Measurements from ENCODE around the gene INTS7. TPM values are rescaled to one million over a fixed set of nuclear protein-coding genes. Genes with fewer than 3 reads are reported as not detected.
"Not testable (repeated sequence)": the region's sequence is repeated elsewhere in the genome, so short reads cannot be mapped to it uniquely, and the experiment has no call there.

The INTS7 gene
- total RNA-seq, 3 donors from 2014 or later, result 13.3 to 16.0 (median 13.3) TPM

GRCh38 chr1:211947396-211948295, 87.7 kb downstream of the INTS7 start:
- H3K4me3 ChIP-seq, result no peak overlapping the region
- peaks cover 11% of the 10 kb centered on the region for H3K4me1 ChIP-seq (ENCODE audit: low read depth)
- no peak for TF ChIP-seq CTCF (IDR thresholded peaks at IDR 0.05)
- H3K36me3 ChIP-seq (ENCODE audit: low read depth), result no peaks in the 10 kb centered on the region
- ATAC-seq (no peak), DNase-seq (no peak)
- no peaks in the 10 kb centered on the region for H3K9me3 ChIP-seq
- intact Hi-C loops (cut with DNase I, micrococcal nuclease), result no loop called here

DNA sequence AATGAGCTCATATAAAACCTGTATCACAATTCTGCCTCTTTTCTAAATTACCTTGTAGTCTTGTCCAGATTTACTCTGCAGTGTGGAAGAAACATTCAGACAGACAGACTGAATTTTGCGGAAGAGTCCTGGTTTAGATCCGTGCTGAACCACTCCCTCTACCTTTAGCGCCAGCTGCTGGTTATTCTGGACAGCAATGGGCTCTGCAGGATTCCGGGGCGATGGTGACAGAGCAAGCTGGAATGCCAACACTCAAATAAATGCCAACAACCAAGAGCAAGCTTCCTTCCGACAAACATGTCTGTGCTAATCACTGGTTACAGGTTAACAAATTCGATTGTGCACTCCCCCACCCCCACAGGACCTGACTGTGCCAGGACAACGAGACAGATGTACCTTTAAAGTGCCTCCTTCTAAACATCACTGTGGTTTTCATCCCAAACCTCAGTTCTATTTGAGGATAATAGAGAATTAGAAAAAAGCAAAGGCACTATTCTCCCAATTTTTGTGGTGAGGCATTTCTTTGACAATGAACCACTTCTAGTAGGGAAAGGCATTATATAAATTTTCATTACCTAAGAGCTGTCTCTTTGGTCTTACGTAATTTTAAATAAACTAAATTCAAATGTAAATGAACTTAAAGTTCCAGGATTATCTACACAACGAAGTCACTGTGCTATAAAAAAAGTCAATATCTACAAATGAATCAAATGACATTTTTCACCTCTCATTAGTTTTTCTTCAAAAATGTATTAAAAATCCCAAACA, 90.4 kb downstream of the INTS7 start:
- H3K4me3 ChIP-seq, result no peak overlapping the region
- intact Hi-C loops (cut with DNase I, micrococcal nuclease), result no loop called here
- ATAC-seq, result peak; percentile 88
- DNase-seq, result peak in 2 of 3 donors; percentile 68 to 77
- no peaks in the 10 kb centered on the region for H3K9me3 ChIP-seq
- H3K36me3 ChIP-seq (ENCODE audit: low read depth), result no peaks in the 10 kb centered on the region
- peaks cover 2% of the 10 kb centered on the region for H3K4me1 ChIP-seq (ENCODE audit: low read depth)
- TF ChIP-seq CTCF (IDR thresholded peaks at IDR 0.05), result peak; percentile 47

DNA sequence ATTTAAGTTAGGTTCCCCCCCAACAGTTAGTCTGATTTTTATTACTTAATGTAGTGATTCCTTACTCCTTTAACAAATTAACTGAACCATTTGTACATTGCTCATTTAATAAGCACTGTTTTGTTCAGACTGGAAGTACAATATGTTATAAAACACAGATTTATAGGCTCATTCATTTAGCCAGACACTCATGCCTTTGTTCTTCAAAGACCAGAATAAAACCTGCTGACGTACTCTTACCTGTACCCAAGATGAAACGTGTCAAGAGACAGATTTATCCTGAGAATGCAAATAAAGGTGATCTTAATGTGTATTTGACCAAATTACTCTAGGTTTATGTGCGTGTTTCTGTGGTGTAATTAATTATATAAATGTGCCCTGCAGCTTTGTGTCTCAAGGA, 92.8 kb downstream of the INTS7 start:
- intact Hi-C loops (cut with DNase I, micrococcal nuclease), result no loop called here
- no peak for DNase-seq
- Histone ChIP-seq H3K4me3 (no peak overlapping the region), H3K9me3 (no peaks in the 10 kb centered on the region), H3K36me3 (ENCODE audit: low read depth) (no peaks in the 10 kb centered on the region), H3K4me1 (ENCODE audit: low read depth) (peaks cover 15% of the 10 kb centered on the region)
- TF ChIP-seq CTCF (IDR thresholded peaks at IDR 0.05), result no peak
- ATAC-seq, result peak; percentile 72

DNA sequence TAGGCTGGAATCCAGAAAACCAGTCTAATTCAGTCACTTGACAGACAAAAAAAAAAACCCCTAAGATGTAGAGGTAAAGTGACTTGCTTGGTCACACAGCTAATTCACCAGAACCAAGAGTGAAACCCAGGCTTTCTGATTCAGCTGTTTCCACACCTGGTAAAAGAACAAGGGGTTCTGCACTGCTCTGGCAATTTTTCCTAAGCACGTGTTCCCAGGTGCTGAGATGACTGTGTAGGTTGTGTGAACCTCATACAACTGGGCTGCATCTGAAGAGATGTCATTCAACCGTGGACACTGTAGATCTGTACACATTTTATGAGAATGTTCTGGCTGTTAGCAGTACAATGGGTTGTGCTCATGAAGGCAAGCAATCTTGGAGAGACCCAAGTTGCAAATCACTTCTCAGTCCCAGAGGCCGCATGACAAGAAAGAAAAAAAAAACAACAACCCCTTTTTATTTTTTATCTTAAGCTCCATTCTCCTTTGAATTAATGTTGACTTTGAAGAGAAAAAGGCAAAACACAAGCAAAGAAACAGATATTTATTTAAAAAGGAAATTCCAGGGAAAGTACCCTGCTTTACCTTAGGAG, 95.4 kb downstream of the INTS7 start:
- TF ChIP-seq CTCF (IDR thresholded peaks at IDR 0.05), result no peak
- ATAC-seq, result peak; percentile 6

GRCh38 chr1:211938561-211938997, 96.8 kb downstream of the INTS7 start:
- peaks cover 15% of the 10 kb centered on the region for H3K4me1 ChIP-seq (ENCODE audit: low read depth)
- intact Hi-C loops (cut with DNase I, micrococcal nuclease), result no loop called here
- H3K36me3 ChIP-seq (ENCODE audit: low read depth), result no peaks in the 10 kb centered on the region
- H3K4me3 ChIP-seq, result no peak overlapping the region
- DNase-seq (no peak), ATAC-seq (peak; percentile 73)
- TF ChIP-seq CTCF (IDR thresholded peaks at IDR 0.05), result no peak
- H3K9me3 ChIP-seq, result no peaks in the 10 kb centered on the region

More for the DNA sequence above, 95.4 kb downstream of the INTS7 start:
- Histone ChIP-seq H3K36me3 (ENCODE audit: low read depth) (no peaks in the 10 kb centered on the region), H3K4me1 (ENCODE audit: low read depth) (peaks cover 15% of the 10 kb centered on the region), H3K9me3 (no peaks in the 10 kb centered on the region), H3K4me3 (no peak overlapping the region)
- intact Hi-C loops (cut with DNase I, micrococcal nuclease), result no loop called here
- DNase-seq, result no peak

DNA sequence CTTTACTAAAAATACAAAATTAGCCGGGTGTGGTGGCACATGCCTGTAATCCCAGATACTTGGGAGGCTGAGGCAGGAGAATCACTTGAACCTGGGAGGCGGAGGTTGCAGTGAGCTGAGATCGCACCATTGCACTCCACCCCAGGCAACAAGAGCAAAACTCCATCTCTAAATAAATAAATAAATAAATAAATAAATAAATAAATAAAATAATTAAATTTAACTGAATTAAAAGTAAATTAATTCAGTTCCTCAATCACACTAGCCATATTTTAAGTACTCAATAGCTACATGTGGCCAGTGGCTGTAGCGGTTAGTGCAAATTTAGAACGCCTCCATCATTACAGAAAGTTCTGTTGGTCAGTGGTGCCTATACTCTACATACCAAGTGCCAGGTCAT, 97.9 kb downstream of the INTS7 start:
- ATAC-seq; H3K36me3 ChIP-seq (ENCODE audit: low read depth); H3K4me3 ChIP-seq; H3K9me3 ChIP-seq; intact Hi-C loops (cut with DNase I, micrococcal nuclease); DNase-seq: not testable (repeated sequence)
- H3K4me1 ChIP-seq (ENCODE audit: low read depth), result peaks cover 13% of the 10 kb centered on the region
